Stimulated activated CD4-positive, alpha-beta T cell treated with anti-CD3 and anti-CD28 coated beads, Interleukin-1b, Interleukin-23, amount 100 ng/mL, for 4 hours (primary cell): ENCODE data around the gene SMG1.

ENCODE experiments used
- DNase-seq, 2 donors: peaks; one replicate each; pipeline ENCODE4 v3.0.0-alpha.2; 2020; ENCODE audit warnings: low read depth in 2 of 2

The SMG1 gene

GRCh38 chr16:18852647-18853046, 73.6 kb downstream of the SMG1 start:
- DNase-seq, result no peak

- DNase-seq, result no peak
Observed at GRCh38 chr16:18846416-18846815, 79.8 kb downstream of the SMG1 start.

DNA sequence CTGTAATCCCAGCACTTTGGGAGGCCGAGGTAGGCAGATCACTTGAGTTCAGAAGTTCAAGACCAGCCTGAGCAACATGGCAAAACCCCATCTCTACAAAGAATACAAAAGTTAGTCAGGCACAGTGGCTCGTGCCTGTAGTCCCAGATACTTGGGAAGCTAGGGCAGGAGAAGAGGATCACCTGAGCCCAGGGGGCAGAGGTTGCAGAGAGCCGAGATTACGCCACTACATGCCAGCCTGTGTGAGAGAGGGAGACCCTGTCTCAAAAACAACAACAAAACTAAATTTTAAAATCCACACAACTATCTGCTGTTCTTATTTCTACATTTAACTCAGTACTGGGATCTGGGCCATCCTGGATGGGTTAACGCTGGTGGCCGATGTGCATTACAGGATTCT, 83.6 kb downstream of the SMG1 start:
- no peak for DNase-seq

- no peak for DNase-seq
Observed at GRCh38 chr16:18841833-18842525, 84.2 kb downstream of the SMG1 start.

GRCh38 chr16:18839555-18839954, 86.7 kb downstream of the SMG1 start:
- DNase-seq, result no peak

DNA sequence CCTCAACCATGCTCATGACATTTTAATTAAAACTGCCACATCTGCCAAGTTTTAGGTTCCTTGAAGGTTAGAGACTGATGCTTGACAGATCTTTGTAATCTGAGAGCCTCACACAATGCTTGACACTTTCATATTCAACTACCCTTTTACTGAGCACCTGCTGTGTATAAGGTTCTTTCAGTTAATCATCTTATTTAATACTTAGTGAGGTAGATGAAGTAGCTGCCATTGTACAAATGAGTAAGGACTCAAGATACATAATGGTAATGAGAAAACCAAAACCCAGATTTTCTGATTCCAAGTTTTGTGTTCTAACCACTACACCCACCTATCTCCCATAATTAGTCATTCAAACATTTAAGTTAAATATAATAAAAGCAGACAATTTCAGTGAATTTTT, 89.5 kb downstream of the SMG1 start:
- DNase-seq, result no peak

- DNase-seq, result no peak
Observed at GRCh38 chr16:18834864-18835263, 91.3 kb downstream of the SMG1 start.

- no peak for DNase-seq
Observed at GRCh38 chr16:18833707-18834505, 92.3 kb downstream of the SMG1 start.

DNA sequence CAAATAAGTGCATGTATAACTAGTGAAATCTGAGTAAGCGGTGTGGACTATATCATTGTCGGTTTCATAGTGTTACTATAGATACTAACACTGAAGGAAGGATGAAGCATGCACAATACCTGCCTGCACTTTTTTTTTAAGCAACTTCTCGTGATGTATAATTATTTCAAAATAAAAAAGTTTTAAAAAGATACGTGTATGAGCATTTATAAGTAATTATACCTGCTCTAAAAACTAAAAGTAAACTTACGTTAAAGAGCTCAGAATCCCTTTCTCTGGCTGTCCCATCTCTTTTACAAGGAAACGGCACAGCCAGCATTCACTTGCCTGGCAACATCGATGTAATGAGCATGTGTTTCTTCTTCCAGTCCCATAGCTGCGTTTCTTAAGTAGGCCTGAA, 93.6 kb downstream of the SMG1 start:
- no peak for DNase-seq

DNA sequence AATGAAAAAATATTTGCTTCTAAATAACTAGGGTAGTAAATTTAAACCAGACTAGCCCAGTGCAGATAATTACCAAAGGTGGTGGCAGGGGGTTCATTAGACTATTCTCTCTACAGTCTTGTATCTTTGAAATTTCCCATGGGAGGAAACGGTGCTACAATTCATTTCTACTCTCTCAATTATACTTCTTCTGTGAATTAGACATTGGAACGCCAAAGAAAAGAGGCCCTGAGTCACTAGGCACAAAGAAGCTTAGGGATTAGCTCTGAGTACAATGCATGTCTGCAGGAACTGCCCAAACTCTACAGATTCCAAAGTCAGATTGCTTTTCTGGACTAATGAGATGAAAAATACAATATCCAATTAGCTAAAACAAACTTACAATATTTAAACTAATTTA, 94.2 kb downstream of the SMG1 start:
- DNase-seq, result no peak

DNA sequence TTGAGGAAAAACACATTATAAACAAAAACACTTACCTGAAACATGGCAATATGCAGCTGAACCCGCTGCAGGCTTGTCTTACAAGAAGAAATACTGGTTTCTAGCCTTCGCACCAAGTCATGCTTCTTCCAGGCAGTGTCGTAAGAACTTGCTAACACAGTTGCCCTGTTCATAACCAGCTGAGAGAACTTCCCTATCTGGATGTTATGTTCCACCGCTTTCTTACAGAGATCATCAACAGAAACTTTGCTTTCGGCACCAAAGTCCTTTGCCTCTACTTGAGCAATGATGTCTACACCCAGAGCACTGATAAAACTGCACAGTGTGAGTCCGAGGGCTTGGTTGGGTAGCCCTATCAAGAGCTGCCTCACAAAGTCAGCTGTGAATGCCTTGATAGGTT, 97.0 kb downstream of the SMG1 start:
- no peak for DNase-seq

DNA sequence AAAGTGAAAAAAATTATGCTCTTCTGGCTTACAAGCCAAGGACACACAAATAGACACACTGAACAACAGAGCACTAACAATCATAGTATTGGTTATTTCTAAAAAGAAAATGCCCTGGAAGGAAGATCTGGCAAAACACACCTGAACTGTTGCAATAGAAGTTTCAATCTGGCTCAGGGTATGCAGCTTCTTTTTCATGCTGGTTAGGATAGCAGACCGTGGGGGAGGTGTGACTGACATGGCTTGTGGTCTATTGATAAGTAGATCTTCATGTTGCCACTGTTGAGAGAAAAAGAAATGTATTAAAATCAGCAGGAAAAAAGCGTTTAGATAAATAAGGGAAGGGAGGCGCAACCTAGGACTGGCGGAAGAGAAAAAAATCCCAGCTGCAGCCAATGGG, 98.3 kb downstream of the SMG1 start:
- DNase-seq, result no peak

DNA sequence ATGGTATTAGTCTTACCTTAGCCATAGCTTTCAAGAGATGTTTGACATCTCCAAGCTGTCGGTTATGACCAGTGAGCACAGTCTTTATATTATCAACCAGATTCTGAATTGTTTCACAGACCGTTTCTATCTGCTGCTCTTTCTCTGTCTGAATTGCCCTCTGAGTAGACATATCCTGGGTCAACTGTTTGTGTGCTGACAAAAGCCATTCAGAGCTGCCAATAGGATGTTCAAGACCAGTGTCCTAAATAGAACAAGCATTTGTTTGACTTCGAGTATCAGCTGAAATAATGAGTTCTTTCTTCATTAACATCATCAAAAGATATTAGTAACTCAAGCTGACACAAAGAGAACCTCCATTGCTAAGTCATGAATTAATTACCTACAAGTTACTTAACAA, 109.9 kb downstream of the SMG1 start:
- DNase-seq, result no peak

GRCh38 chr16:18811925-18812324, 114.3 kb downstream of the SMG1 start:
- DNase-seq, result no peak

DNA sequence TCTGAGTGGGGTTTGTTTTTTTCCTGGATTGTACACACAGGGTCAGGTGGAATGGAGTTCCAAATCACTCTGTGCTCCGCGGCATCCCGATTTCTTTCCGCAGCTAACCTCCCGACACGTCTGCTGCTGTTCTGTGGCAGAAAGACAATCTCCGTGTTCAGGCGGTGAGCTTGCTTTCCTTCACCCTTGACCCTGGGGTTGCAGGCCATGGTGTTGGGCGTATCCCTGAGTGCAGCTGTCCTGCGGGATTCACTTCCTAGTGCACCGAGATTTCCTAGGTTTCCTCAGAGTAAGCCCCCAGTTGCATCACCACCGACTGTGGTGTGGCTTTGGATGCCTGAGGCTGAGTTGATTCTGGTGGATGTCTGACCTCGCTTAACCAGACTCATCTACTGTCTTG, 117.0 kb downstream of the SMG1 start:
- no peak for DNase-seq

DNA sequence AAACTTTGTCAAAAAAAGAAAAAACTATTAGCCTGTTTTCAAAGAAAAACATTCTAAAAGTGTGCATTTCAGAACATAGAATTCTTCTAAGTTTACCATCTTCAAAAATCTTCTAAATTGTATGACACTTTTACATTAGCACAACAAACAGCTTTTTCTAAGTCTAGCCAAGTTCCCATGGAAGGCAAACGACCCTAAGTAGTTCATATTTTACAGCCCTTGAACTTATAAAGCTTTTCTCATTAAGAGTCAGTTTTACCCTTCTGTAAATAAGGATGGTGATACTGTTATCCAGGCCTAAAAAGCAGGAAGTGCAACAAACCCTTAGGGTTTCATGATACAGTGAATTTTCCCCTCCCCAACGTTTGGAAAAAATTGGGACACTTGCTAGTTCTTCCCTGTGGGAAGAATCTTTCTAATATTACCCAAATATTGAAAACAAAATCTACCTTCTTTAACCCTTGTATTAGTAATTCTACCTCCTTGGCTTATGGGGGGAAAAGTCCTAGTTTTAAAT, 120.9 kb downstream of the SMG1 start:
- DNase-seq, result no peak

- no peak for DNase-seq
Observed at GRCh38 chr16:18804540-18804939, 121.7 kb downstream of the SMG1 start.

GRCh38 chr16:18803569-18804462, 122.4 kb downstream of the SMG1 start:
- DNase-seq, result no peak

- no peak for DNase-seq
Observed at GRCh38 chr16:18802767-18803343, 123.4 kb downstream of the SMG1 start.

DNA sequence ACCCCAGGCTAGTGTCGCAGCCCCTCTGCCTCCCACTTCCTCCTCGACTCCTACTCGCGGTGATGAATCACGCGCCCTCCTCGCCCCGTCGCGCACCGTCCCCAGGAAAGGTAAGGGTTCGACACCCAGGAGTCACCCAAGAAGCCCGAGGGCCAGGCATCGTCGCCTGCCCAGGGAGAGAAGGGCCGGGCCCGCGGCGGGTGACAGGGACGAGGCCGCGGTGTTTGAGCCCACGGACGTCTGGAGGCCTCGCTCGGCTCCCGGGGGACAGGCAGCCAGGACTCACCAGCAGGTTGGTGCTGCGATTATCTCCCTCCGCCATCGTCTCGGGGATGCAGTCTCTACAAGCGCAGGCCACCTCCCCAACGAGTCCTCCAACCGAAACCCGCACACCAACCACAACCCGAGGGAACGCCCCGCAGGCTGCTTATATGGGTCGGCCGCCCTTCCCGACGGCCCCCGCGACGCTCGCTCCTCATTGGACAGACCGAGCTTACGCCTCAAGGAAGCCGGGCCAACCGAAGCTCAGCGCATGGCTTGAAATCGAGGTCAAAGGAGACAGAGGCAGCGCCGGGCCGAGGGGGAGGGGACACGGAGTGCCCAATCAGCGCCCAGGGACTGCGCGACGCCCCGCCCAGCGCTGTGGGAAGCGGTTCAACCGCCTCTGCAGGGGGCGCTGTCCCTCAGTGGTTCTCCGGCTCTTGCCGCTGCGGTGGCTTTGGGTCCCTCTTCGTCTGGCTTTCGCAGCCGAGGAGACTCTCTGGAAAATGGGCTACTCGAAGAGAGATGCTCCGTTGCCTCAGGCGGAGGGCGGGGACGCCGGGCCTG, 124.8 kb downstream of the SMG1 start, which contains the start of gene ARL6IP1:
ARL6IP1 (minus strand) TSS at position 405 of the 828 bp plus-strand sequence; CDS start at position 322, 83 bp downstream.
- DNase-seq, result peak; percentile 97

GRCh38 chr16:18800775-18801144, 125.4 kb downstream of the SMG1 start:
- no peak for DNase-seq
